Measurements from ENCODE around the gene MMP15. TPM values are rescaled to one million over a fixed set of nuclear protein-coding genes. Genes with fewer than 3 reads are reported as not detected.
A peak's percentile ranks its signal among the peaks of the same experiment; 100 is the strongest.

Gene MMP15
- total RNA-seq, 4 donors from 2014 or later = 11.4 to 32.9 (median 28.4) TPM

DNA sequence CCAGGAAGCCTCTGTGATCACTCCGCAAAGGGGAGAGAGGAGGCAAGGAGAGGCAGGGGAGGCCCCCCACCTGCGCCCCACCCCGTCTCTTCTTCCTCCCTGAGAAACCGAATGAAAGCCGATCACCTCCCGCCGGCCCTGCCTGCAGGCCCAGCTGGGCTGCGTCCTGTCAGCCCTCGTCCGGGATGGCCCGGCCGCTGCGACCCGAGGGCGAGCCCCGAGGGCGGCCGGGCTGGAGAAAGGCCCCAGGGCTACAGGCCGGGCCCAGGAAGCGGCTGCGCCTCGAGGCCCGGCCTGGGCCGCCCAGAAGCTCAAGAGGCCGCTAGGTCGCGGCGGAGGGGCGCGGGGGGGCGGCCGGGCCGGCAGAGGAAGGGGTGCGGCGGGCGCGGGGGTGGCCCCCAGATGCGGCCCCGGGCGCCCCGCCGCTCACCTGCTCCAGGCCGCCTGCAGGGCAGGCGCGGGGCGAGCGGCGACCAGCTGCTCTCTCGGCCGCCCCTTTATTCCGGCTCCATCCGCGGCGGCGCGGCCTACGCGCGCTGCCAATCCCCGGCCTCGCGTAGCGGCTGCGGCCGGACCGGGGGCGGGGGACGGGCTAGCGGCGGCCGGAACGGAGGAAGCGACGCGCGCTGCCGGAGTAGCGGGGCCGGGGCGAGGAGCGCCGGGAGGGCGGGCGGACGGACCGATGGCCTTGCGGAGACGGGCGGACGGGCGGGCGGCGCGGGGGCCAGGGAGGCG lies 25.4 kb upstream of the MMP15 start, which contains the start of gene ZNF319:
Gene ZNF319, minus strand, starts transcription at position 702 of the 735 bp plus-strand sequence. CDS start 2,407 bp downstream, outside the sequence.
- DNase-seq (ENCODE audit: low spot score in 2 of 2) = no peak
- Histone ChIP-seq H3K27ac (peak within 1 kb of the TSS; percentile 79 to 94 (median 91)), H3K36me3 (peaks cover 3 to 44% (median 14%) of the 10 kb centered on the region in 3 donors), H3K4me1 (peaks cover 0 to 48% (median 22%) of the 10 kb centered on the region in 4 donors), H3K4me3 (peak within 1 kb of the TSS; percentile 64 to 90 (median 80)), H3K27me3 (no peaks in the 10 kb centered on the region), H3K9me3 (no peaks in the 10 kb centered on the region)
- WGBS, 2 donors = 2 to 4% methylated on average over 26 to 28 of the region's 95 CpGs
- TF ChIP-seq POLR2A (IDR thresholded peaks at IDR 0.05) = no peak
- TF ChIP-seq, protein P1, sequence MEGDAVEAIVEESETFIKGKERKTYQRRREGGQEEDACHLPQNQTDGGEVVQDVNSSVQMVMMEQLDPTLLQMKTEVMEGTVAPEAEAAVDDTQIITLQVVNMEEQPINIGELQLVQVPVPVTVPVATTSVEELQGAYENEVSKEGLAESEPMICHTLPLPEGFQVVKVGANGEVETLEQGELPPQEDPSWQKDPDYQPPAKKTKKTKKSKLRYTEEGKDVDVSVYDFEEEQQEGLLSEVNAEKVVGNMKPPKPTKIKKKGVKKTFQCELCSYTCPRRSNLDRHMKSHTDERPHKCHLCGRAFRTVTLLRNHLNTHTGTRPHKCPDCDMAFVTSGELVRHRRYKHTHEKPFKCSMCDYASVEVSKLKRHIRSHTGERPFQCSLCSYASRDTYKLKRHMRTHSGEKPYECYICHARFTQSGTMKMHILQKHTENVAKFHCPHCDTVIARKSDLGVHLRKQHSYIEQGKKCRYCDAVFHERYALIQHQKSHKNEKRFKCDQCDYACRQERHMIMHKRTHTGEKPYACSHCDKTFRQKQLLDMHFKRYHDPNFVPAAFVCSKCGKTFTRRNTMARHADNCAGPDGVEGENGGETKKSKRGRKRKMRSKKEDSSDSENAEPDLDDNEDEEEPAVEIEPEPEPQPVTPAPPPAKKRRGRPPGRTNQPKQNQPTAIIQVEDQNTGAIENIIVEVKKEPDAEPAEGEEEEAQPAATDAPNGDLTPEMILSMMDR (IDR thresholded peaks at IDR 0.05) = no peak
- TF ChIP-seq EP300 (IDR thresholded peaks at IDR 0.05) = no peak

DNA sequence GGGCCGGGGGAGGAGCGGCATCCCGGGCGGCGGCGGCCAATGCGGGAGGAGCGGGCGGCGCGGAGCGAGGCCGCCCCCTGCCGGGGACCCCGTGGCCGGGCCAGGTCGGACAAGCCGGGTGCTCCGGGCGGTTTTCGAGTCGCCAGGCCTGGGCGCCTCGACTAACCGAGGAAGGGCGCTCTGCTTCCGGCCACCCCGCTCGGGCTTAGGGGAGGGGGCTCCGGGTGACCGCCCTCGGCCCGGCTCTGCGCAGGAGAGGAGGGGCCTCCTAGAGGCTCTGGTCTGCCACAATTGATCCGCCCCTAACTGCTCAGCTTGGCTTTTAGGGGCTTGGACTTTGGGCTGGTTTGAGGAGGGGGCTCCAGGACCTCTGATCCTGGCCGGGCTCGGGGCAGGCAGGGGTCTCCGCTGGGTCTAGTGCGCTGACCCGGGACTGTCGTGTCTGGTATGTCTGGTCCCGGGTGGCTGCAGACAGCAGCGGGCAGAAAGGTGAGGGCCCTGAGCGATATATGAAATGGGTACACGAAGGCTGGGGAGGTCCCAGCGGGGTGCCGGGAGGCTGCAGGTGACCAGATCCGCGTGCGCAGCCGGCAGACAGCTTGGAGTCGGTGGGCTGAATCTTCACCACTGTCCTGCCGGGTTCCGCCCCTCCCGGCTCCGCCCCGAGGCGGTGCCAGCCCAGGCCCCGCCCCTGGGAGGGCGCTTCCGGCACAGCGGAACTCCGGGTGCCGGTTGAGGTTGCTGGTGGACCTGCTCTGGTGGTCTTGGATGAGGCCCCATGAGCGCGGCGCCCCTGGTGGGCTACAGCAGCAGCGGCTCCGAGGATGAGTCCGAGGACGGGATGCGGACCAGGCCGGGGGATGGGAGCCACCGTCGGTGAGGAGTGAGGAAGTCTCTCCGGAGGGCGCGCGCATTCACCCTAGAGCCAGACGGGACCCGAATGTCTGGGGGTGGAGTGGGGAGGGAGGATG lies 24.6 kb upstream of the MMP15 start, which contains the start of gene USB1:
Gene USB1, plus strand, starts transcription at position 702 of the 971 bp plus-strand sequence. Its CDS starts 77 bp downstream, at position 779.
- peaks cover 0 to 44% (median 22%) of the 10 kb centered on the region in 4 donors for H3K4me1 ChIP-seq
- no peaks in the 10 kb centered on the region for H3K9me3 ChIP-seq
- H3K36me3 ChIP-seq = peaks cover 3 to 36% (median 14%) of the 10 kb centered on the region in 3 donors
- H3K4me3 ChIP-seq = peak within 1 kb of the TSS; percentile 64 to 90 (median 80)
- peak; percentile 64 to 68 for DNase-seq (ENCODE audit: low spot score in 2 of 2)
- 1% methylated on average over 30 to 34 of the region's 81 CpGs for WGBS, 2 donors
- TF ChIP-seq EP300 (IDR thresholded peaks at IDR 0.05) = peak in 1 of 2 donors; percentile 73
- TF ChIP-seq POLR2A (IDR thresholded peaks at IDR 0.05) = peak; percentile 39 to 71
- TF ChIP-seq, protein P1 (IDR thresholded peaks at IDR 0.05) = peak; percentile 76 to 94 (median 89)
- H3K27ac ChIP-seq = peak within 1 kb of the TSS; percentile 79 to 94 (median 91)
- no peaks in the 10 kb centered on the region for H3K27me3 ChIP-seq

DNA sequence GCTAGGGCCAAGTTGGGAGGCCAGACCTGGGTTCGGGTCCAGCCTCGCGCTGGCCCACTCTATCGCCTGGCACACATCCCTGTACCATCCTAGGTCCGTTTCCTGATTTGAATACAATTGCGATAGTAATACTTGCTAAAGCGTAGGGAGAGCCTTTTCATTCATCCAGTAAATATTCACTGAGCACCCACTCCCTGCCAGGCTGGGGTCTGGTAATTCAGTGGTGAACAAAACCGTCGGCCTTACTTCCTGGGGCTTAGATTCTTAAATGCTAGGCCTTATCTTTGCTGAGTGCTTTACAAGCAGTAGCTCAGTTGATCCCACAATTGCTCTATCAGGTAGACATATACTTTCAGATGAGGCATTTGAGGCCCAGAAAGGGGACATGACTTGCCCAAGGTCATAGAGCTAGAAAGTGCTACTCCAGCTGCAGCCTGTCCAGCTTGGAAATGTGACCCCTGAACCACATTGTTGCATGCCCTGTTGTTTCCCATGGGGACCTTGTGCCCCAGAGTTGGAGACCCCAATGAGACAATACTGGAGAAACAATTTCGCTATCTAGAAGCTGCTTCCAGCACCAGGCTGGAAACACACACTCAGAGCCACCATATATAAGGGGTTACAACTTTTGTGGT lies 23.7 kb upstream of the MMP15 start:
- no peaks in the 10 kb centered on the region for H3K27me3 ChIP-seq
- peaks cover 0 to 44% (median 22%) of the 10 kb centered on the region in 4 donors for H3K4me1 ChIP-seq
- peaks cover 0 to 3% (median 0%) of the 10 kb centered on the region in 4 donors for H3K9me3 ChIP-seq
- peaks cover under 1 to 34% (median 9%) of the 10 kb centered on the region in 3 donors for H3K36me3 ChIP-seq
- no peak for DNase-seq (ENCODE audit: low spot score in 2 of 2)
- peak overlapping the region; percentile 79 to 94 (median 91) for H3K27ac ChIP-seq
- 23 to 33% methylated on average over 10 of the region's 10 CpGs for WGBS, 2 donors
- TF ChIP-seq, protein P1 (IDR thresholded peaks at IDR 0.05) = no peak
- TF ChIP-seq POLR2A (IDR thresholded peaks at IDR 0.05) = no peak
- TF ChIP-seq EP300 (IDR thresholded peaks at IDR 0.05) = no peak
- H3K4me3 ChIP-seq = peak overlapping the region; percentile 64 to 90 (median 80)

DNA sequence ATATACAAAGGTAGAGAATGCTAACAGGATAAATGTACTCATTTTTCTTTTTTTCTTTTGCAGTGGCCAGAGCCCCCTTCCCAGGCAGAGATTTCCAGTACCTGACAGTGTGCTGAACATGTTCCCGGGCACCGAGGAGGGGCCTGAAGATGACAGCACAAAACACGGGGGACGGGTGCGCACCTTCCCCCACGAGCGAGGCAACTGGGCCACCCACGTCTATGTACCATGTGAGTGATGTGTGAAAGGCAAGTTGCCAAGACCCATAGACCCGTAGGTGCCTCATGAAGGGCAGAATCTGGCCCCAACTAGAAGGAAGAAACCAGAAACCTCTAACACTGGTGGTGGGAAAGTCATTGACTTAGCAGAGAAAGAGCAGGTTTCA lies 23.1 kb upstream of the MMP15 start:
- Histone ChIP-seq H3K27ac (no peak overlapping the region), H3K4me3 (no peak overlapping the region), H3K36me3 (peaks cover 0 to 29% (median 5%) of the 10 kb centered on the region in 3 donors), H3K9me3 (peaks cover 0 to 3% (median 0%) of the 10 kb centered on the region in 4 donors), H3K4me1 (peaks cover 0 to 44% (median 22%) of the 10 kb centered on the region in 4 donors), H3K27me3 (no peaks in the 10 kb centered on the region)
- DNase-seq (ENCODE audit: low spot score in 2 of 2) = no peak
- 73 to 77% methylated on average over 9 of the region's 9 CpGs for WGBS, 2 donors
- TF ChIP-seq, protein P1 (IDR thresholded peaks at IDR 0.05) = no peak
- no peak for TF ChIP-seq POLR2A (IDR thresholded peaks at IDR 0.05)
- no peak for TF ChIP-seq EP300 (IDR thresholded peaks at IDR 0.05)
